Stimulated activated CD4-positive, alpha-beta T cell treated with anti-CD3 and anti-CD28 coated beads, Interleukin-4, amount 100 ng/mL, for 1 hour (primary cell): ENCODE results near the gene SMIM32.

Source experiments
- DNase-seq: peaks from one replicate; pipeline ENCODE4 v3.0.0-alpha.2; 2020

The SMIM32 gene

GRCh38 chr5:136206361-136206760 is 13.4 kb upstream of the SMIM32 start:
- no peak for DNase-seq

- no peak for DNase-seq
Measured at GRCh38 chr5:136205941-136206340, 13.0 kb upstream of the SMIM32 start.

GRCh38 chr5:136205061-136205702 is 12.2 kb upstream of the SMIM32 start:
- DNase-seq, result no peak

GRCh38 chr5:136203303-136203922 is 10.5 kb upstream of the SMIM32 start:
- DNase-seq, result no peak

- DNase-seq, result no peak
Measured at GRCh38 chr5:136202469-136203205, 9.7 kb upstream of the SMIM32 start.

GRCh38 chr5:136201870-136202269 is 8.9 kb upstream of the SMIM32 start:
- DNase-seq, result no peak

GRCh38 chr5:136200761-136201160 is 7.8 kb upstream of the SMIM32 start:
- DNase-seq, result no peak

GRCh38 chr5:136200130-136200529 is 7.2 kb upstream of the SMIM32 start:
- no peak for DNase-seq

- DNase-seq, result no peak
Measured at GRCh38 chr5:136199408-136199807, 6.4 kb upstream of the SMIM32 start.

GRCh38 chr5:136198453-136198852 is 5.5 kb upstream of the SMIM32 start:
- no peak for DNase-seq

- no peak for DNase-seq
Measured at GRCh38 chr5:136197462-136198142, 4.6 kb upstream of the SMIM32 start.

- no peak for DNase-seq
Measured at GRCh38 chr5:136195971-136196820, 3.2 kb upstream of the SMIM32 start.

GRCh38 chr5:136194576-136194975 is 1.6 kb upstream of the SMIM32 start:
- DNase-seq, result no peak

GRCh38 chr5:136193322-136193935 is 467 bp upstream of the SMIM32 start:
- no peak for DNase-seq

- DNase-seq, result no peak
Measured at GRCh38 chr5:136192015-136192525, 892 bp downstream of the SMIM32 start.

- DNase-seq, result no peak
Measured at GRCh38 chr5:136191304-136192014, 1.5 kb downstream of the SMIM32 start.

- no peak for DNase-seq
Measured at GRCh38 chr5:136190904-136191303, 2.1 kb downstream of the SMIM32 start.

GRCh38 chr5:136190091-136190720 is 2.8 kb downstream of the SMIM32 start:
- no peak for DNase-seq

- DNase-seq, result no peak
Measured at GRCh38 chr5:136188859-136189258, 4.1 kb downstream of the SMIM32 start.

- no peak for DNase-seq
Measured at GRCh38 chr5:136186796-136187195, 6.2 kb downstream of the SMIM32 start.
